RWPE1 (cell line): Measurements from ENCODE around the gene IRX2.

Experiments
- CTCF ChIA-PET: fragments of 350-600 bp; sonication (Branson Sonifier 250); formaldehyde crosslinking; extraction: SDS; loops from one replicate; lab custom pipeline; 2021; lab: Yijun Ruan, JAX
- POLR2A ChIA-PET: fragments of 400-600 bp; formaldehyde crosslinking; extraction: SDS; loops from one replicate; lab custom pipeline; 2020; ENCODE audit warnings: antibody characterized with exemption; ENCODE audit not compliant: low non-redundant PET; lab: Yijun Ruan, JAX
- DNase-seq: peaks from one replicate; pipeline ENCODE4 v3.0.0; 2012; ENCODE audit warnings: low spot score
- H3K27ac ChIP-seq: fragments of 450-650 bp; 2 replicates; pipeline ENCODE4 v1.5.1; 2017
- CTCF ChIP-seq: fragments of 450-650 bp; conservative IDR thresholded peaks from 2 replicates; pipeline ENCODE4 v1.5.1; 2017; ENCODE audit warnings: low read depth, mild to moderate bottlenecking

The IRX2 gene

GRCh38 chr5:2751592-2752021, at the start of gene IRX2:
Gene IRX2, minus strand, starts transcription at chr5:2751677. Its CDS starts 264 bp downstream, at chr5:2751413.
- POLR2A ChIA-PET, result interaction anchor here (0.5 to 0.6 kb wide), 2 partner anchors 10 to 67 kb away, joined by 3 to 4 read pairs; no protein-coding TSS in a partner anchor
- DNase-seq, result peak; percentile 92
- CTCF ChIA-PET, result interaction anchor here (0.5 kb wide), 1 partner anchor 108 kb away, joined by 3 read pairs; no protein-coding TSS in a partner anchor
- H3K27ac ChIP-seq, result peak within 1 kb of the TSS; percentile 89
- TF ChIP-seq CTCF, result no peak

- H3K27ac ChIP-seq, result no peak overlapping the region
- ChIA-PET CTCF (no interaction called here), POLR2A (no interaction called here)
- TF ChIP-seq CTCF, result no peak
- no peak for DNase-seq
Observed at GRCh38 chr5:2800035-2800434, 48.6 kb upstream of the IRX2 start.

GRCh38 chr5:2797981-2798380, 46.5 kb upstream of the IRX2 start:
- H3K27ac ChIP-seq, result no peak overlapping the region
- POLR2A ChIA-PET, result no interaction called here
- TF ChIP-seq CTCF, result no peak
- CTCF ChIA-PET, result interaction anchor here (0.7 kb wide), 1 partner anchor 300 kb away, joined by 4 read pairs; no protein-coding TSS in a partner anchor
- peak; percentile 73 for DNase-seq

GRCh38 chr5:2797160-2797559, 45.7 kb upstream of the IRX2 start:
- no peak for DNase-seq
- POLR2A ChIA-PET, result no interaction called here

GRCh38 chr5:2783223-2783622, 31.7 kb upstream of the IRX2 start:
- H3K27ac ChIP-seq, result no peak overlapping the region
- peak; percentile 40 for TF ChIP-seq CTCF
- no peak for DNase-seq
- ChIA-PET CTCF (no interaction called here), POLR2A (no interaction called here)

More at GRCh38 chr5:2797160-2797559, 45.7 kb upstream of the IRX2 start:
- no peak for TF ChIP-seq CTCF
- no peak overlapping the region for H3K27ac ChIP-seq
- CTCF ChIA-PET, result no interaction called here

- ChIA-PET CTCF (no interaction called here), POLR2A (no interaction called here)
- no peak overlapping the region for H3K27ac ChIP-seq
- TF ChIP-seq CTCF, result no peak
- no peak for DNase-seq
Observed at GRCh38 chr5:2782658-2783057, 31.2 kb upstream of the IRX2 start.
